ENCODE results near the gene EVI5L.

DNA sequence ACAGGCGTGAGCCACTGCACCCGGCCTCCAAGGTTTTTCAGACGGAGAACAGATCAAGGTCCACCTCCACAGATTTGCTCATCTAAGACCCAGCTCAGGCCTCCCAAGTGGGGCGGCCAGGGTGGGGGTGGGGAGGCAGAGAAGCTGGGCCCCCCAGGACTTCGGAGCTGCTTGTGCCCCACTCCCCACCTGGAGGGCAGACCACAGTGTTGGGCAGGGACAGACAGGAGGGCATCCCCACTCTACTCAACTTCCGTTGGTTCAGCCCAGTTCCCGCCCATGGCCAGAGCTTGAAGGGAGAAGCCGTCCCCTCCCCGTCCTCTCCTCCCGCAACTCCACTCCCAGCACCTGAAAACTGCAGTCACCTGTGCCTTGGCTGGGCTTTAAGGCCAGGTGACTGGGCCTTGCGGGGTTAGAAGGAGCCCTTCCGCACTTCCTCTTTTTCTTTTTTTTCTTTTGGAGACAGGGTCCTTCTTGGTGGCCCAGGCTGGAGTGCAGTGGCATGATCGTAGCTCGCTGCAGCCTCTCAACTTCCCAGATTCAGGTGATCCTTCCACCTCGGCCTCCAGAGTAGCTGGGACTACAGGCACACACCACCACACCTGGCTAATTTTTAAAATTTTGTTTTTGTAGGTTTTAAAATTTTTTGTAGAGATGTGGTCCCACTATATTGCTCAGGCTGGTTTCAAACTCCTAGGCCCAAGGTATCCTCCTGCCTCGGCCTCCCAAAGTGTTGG lies 57.6 kb downstream of the EVI5L start:
- TF ChIP-seq, protein P1, sequence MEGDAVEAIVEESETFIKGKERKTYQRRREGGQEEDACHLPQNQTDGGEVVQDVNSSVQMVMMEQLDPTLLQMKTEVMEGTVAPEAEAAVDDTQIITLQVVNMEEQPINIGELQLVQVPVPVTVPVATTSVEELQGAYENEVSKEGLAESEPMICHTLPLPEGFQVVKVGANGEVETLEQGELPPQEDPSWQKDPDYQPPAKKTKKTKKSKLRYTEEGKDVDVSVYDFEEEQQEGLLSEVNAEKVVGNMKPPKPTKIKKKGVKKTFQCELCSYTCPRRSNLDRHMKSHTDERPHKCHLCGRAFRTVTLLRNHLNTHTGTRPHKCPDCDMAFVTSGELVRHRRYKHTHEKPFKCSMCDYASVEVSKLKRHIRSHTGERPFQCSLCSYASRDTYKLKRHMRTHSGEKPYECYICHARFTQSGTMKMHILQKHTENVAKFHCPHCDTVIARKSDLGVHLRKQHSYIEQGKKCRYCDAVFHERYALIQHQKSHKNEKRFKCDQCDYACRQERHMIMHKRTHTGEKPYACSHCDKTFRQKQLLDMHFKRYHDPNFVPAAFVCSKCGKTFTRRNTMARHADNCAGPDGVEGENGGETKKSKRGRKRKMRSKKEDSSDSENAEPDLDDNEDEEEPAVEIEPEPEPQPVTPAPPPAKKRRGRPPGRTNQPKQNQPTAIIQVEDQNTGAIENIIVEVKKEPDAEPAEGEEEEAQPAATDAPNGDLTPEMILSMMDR (IDR thresholded peaks at IDR 0.05) = no peak
- TF ChIP-seq POLR2A (IDR thresholded peaks at IDR 0.05) = no peak
